GM12891 (cell line): ENCODE results near the gene TFR2.

Source experiments
- POLR2A ChIP-seq: IDR thresholded peaks from 2 replicates; pipeline ENCODE4 v1.6.1; 2011; ENCODE audit warnings: low read depth, low read length, control low read depth
- POLR2AphosphoS5 ChIP-seq: IDR thresholded peaks from 2 replicates; pipeline ENCODE4 v1.6.1; 2011; ENCODE audit warnings: low read depth, low read length, control low read depth
- TAF1 ChIP-seq: IDR thresholded peaks from 2 replicates; pipeline ENCODE4 v1.6.1; 2011; ENCODE audit warnings: low read depth, low read length, control low read depth

GRCh38 chr7:100609958-100610357, 31.4 kb downstream of the TFR2 start:
- TF ChIP-seq POLR2AphosphoS5 (no peak), POLR2A (no peak), TAF1 (no peak)
